Common myeloid progenitor, CD34-positive (primary cell): Measurements from ENCODE around the gene HDAC4.

Source experiments
- CTCF ChIA-PET: fragments of 350-600 bp; sonication (Branson Sonifier 250); formaldehyde crosslinking; loops from one replicate; lab custom pipeline; 2021; ENCODE audit warnings: antibody characterized with exemption; lab: Charles Lee
- POLR2A ChIA-PET: fragments of 350-600 bp; sonication (Branson Sonifier 250); formaldehyde crosslinking; loops from one replicate; lab custom pipeline; 2021; ENCODE audit warnings: antibody characterized with exemption; lab: Charles Lee
- DNase-seq, 3 donors: peaks; one replicate each; pipeline versions ENCODE4 v3.0.0 to v3.0.0-alpha.2; 2013
- H3K27ac ChIP-seq, 2 experiments: 1 replicate in 1 of 2; 2 replicates in 1 of 2; pipeline ENCODE4 v1.7.0; 2013; ENCODE audit warnings: inconsistent platforms in 2 of 2, low read length in 2 of 2, mild to moderate bottlenecking in 2 of 2, low read depth in 1 of 2, moderate library complexity in 1 of 2; ENCODE audit not compliant: severe bottlenecking in 2 of 2, insufficient read depth in 1 of 2, poor library complexity in 1 of 2
- H3K27me3 ChIP-seq, 5 experiments: replicated peaks in 2 of 5; 1 replicate in 3 of 5; 2 replicates in 2 of 5; pipeline versions ENCODE4 v1.6.1 to v1.7.0; 2013; ENCODE audit warnings: low read length in 4 of 5, mild to moderate bottlenecking in 2 of 5, moderate library complexity in 2 of 5, inconsistent platforms in 1 of 5; ENCODE audit not compliant: insufficient read depth in 5 of 5, control insufficient read depth in 4 of 5
- H3K36me3 ChIP-seq, 4 experiments: 1 replicate in 2 of 4; 2 replicates in 2 of 4; pipeline versions ENCODE4 v1.6.1 to v1.7.0; 2013; ENCODE audit warnings: low read length in 3 of 4, control low read depth in 1 of 4, mild to moderate bottlenecking in 1 of 4; ENCODE audit not compliant: control insufficient read depth in 4 of 4, insufficient read depth in 4 of 4
- H3K4me1 ChIP-seq, 4 experiments: 1 replicate in 3 of 4; 2 replicates in 1 of 4; pipeline versions ENCODE4 v1.6.1 to v1.7.1; 2013; ENCODE audit warnings: low read length in 3 of 4, mild to moderate bottlenecking in 3 of 4, control low read depth in 1 of 4, inconsistent platforms in 1 of 4, moderate library complexity in 1 of 4; ENCODE audit not compliant: control insufficient read depth in 4 of 4, insufficient read depth in 4 of 4; ENCODE audit errors: control extremely low read depth in 1 of 4
- H3K4me3 ChIP-seq, 7 experiments: 1 replicate in 4 of 7; 2 replicates in 3 of 7; pipeline versions ENCODE4 v1.5.1 to v1.7.0; 2013; ENCODE audit warnings: mild to moderate bottlenecking in 7 of 7, low read length in 6 of 7, moderate library complexity in 6 of 7, inconsistent platforms in 2 of 7, low read depth in 2 of 7, control low read depth in 1 of 7; ENCODE audit not compliant: insufficient read depth in 4 of 7, control insufficient read depth in 1 of 7; ENCODE audit errors: extremely low read depth in 1 of 7
- H3K9me3 ChIP-seq, 5 experiments: 1 replicate in 4 of 5; 2 replicates in 1 of 5; pipeline versions ENCODE4 v1.6.1 to v1.7.1; 2013; ENCODE audit warnings: low read length in 4 of 5, mild to moderate bottlenecking in 2 of 5, inconsistent platforms in 1 of 5, low read depth in 1 of 5, moderate library complexity in 1 of 5; ENCODE audit not compliant: control insufficient read depth in 4 of 5, insufficient read depth in 2 of 5; ENCODE audit errors: control extremely low read depth in 1 of 5
- WGBS: methylation state at CpG from one replicate; pipeline ENCODE4 v1.1.5; 2013; ENCODE audit not compliant: insufficient coverage; 5-methylcytosine and 5-hydroxymethylcytosine counted together

Gene HDAC4

GRCh38 chr2:239164335-239164871 is 236.4 kb downstream of the HDAC4 start:
- no peaks in the 10 kb centered on the region for H3K9me3 ChIP-seq
- no peak overlapping the region for H3K27ac ChIP-seq
- CTCF ChIA-PET = no interaction called here
- H3K36me3 ChIP-seq = peaks cover 2 to 40% (median 19%) of the 10 kb centered on the region in 4 experiments
- no peaks in the 10 kb centered on the region for H3K27me3 ChIP-seq
- DNase-seq = peak in 1 of 3 donors; percentile 4
- POLR2A ChIA-PET = no interaction called here
- H3K4me3 ChIP-seq = no peak overlapping the region
- no peaks in the 10 kb centered on the region for H3K4me1 ChIP-seq
- 84% methylated on average over 15 of the region's 16 CpGs for whole genome bisulfite sequencing

- CTCF ChIA-PET = no interaction called here
- peaks cover 2 to 36% (median 17%) of the 10 kb centered on the region in 4 experiments for H3K36me3 ChIP-seq
- WGBS = 97% methylated on average over 16 of the region's 20 CpGs
- H3K9me3 ChIP-seq = no peaks in the 10 kb centered on the region
- POLR2A ChIA-PET = no interaction called here
- H3K27ac ChIP-seq = no peak overlapping the region
- H3K4me1 ChIP-seq = no peaks in the 10 kb centered on the region
- no peak overlapping the region for H3K4me3 ChIP-seq
- no peaks in the 10 kb centered on the region for H3K27me3 ChIP-seq
- no peak for DNase-seq
Measured at GRCh38 chr2:239163688-239164334, 237.0 kb downstream of the HDAC4 start.

- no peaks in the 10 kb centered on the region for H3K27me3 ChIP-seq
- H3K4me3 ChIP-seq = no peak overlapping the region
- no peaks in the 10 kb centered on the region for H3K4me1 ChIP-seq
- H3K9me3 ChIP-seq = no peaks in the 10 kb centered on the region
- 97% methylated on average over 23 of the region's 28 CpGs for WGBS
- CTCF ChIA-PET = no interaction called here
- peaks cover 2 to 36% (median 17%) of the 10 kb centered on the region in 4 experiments for H3K36me3 ChIP-seq
- POLR2A ChIA-PET = no interaction called here
- no peak overlapping the region for H3K27ac ChIP-seq
- DNase-seq = no peak
Measured at GRCh38 chr2:239162976-239163687, 237.7 kb downstream of the HDAC4 start.

- Histone ChIP-seq H3K4me1 (no peaks in the 10 kb centered on the region), H3K36me3 (peaks cover 0 to 35% (median 15%) of the 10 kb centered on the region in 4 experiments), H3K9me3 (no peaks in the 10 kb centered on the region), H3K27me3 (no peaks in the 10 kb centered on the region), H3K4me3 (no peak overlapping the region), H3K27ac (no peak overlapping the region)
- CTCF ChIA-PET = no interaction called here
- POLR2A ChIA-PET = no interaction called here
- WGBS = 97% methylated on average over 19 of the region's 23 CpGs
- DNase-seq = no peak
Measured at GRCh38 chr2:239162141-239162821, 238.5 kb downstream of the HDAC4 start.

- Histone ChIP-seq H3K36me3 (peaks cover 0 to 32% (median 13%) of the 10 kb centered on the region in 4 experiments), H3K4me3 (no peak overlapping the region), H3K27ac (no peak overlapping the region), H3K4me1 (no peaks in the 10 kb centered on the region), H3K9me3 (no peaks in the 10 kb centered on the region), H3K27me3 (no peaks in the 10 kb centered on the region)
- DNase-seq = no peak
- 97% methylated on average over 12 of the region's 14 CpGs for WGBS
- ChIA-PET POLR2A (no interaction called here), CTCF (no interaction called here)
Measured at GRCh38 chr2:239161711-239162140, 239.1 kb downstream of the HDAC4 start.

GRCh38 chr2:239160226-239161143 is 240.3 kb downstream of the HDAC4 start:
- ChIA-PET CTCF (no interaction called here), POLR2A (no interaction called here)
- 97% methylated on average over 32 of the region's 32 CpGs for WGBS
- H3K4me3 ChIP-seq = no peak overlapping the region
- H3K36me3 ChIP-seq = peaks cover 0 to 42% (median 19%) of the 10 kb centered on the region in 4 experiments
- H3K27me3 ChIP-seq = no peaks in the 10 kb centered on the region
- H3K4me1 ChIP-seq = no peaks in the 10 kb centered on the region
- no peak for DNase-seq
- no peak overlapping the region for H3K27ac ChIP-seq
- H3K9me3 ChIP-seq = no peaks in the 10 kb centered on the region
